ENCODE data around the gene CDC25B.
A peak's percentile ranks its signal among the peaks of the same experiment; 100 is the strongest.

Gene CDC25B

DNA sequence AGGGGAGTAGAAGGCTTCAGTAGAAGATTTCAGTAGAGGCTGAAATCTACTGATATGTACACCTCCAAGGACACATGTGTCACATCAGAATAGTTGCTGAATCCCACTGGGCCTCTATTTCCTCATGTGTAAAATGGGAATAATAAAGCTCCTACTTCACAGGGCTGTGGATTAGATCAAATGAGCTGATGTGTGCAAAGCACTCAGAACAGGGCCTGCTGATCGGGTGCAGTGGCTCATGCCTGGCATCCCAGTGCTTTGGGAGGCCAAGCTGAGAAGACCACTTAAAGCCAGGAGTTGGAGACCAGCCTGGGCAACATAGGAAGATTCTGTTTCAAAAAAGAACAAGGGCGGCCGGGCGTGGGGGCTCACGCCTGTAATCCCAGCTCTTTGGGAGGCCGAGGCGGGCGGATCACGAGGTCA, 16.2 kb downstream of the CDC25B start:
- no peak for TF ChIP-seq ZFX (IDR thresholded peaks at IDR 0.05)
- TF ChIP-seq, protein P1, sequence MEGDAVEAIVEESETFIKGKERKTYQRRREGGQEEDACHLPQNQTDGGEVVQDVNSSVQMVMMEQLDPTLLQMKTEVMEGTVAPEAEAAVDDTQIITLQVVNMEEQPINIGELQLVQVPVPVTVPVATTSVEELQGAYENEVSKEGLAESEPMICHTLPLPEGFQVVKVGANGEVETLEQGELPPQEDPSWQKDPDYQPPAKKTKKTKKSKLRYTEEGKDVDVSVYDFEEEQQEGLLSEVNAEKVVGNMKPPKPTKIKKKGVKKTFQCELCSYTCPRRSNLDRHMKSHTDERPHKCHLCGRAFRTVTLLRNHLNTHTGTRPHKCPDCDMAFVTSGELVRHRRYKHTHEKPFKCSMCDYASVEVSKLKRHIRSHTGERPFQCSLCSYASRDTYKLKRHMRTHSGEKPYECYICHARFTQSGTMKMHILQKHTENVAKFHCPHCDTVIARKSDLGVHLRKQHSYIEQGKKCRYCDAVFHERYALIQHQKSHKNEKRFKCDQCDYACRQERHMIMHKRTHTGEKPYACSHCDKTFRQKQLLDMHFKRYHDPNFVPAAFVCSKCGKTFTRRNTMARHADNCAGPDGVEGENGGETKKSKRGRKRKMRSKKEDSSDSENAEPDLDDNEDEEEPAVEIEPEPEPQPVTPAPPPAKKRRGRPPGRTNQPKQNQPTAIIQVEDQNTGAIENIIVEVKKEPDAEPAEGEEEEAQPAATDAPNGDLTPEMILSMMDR (conservative IDR thresholded peaks at IDR 0.05) = no peak
- peak overlapping the region; percentile 79 for H3K27ac ChIP-seq

DNA sequence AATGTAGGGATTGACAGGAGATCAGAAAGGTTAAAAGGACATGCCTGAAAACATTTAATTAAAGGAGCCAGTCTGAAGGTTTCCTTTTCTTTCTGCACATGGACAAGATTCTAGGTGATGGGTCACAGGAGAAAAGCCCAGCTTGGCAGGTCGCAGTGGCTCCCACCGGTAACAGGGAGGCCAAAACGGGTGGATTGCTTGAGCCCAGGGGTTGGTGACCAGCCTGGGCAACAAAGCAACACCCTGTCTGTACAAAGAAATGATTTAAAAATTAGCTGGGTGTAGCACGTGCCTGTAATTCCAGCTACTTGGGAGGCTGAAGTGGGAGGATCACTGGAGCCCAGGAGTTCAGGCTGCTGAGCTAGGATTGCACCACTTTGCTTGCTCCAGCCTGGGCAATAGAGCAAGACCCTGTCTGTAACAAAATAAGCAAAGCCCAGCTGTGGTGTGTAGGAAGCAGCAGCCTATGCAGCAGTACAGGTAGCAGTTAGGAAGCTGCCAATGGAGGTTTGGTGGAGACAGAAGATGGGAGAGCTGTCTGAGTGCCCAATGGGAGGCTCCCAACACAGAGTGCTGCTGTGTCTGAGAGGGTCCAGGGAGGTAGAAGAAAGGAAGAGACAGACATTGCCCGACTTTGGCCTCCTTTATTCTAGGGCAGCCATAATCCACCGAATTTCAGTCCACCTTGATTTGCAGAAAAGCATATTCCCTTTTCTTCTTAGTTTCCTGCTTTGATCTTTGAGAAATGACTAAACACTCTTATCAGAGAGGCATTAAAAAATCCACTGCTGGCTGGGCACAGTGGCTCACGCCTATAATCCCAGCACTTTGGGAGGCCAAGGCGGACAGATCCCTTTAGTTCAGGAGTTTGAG, 17.1 kb downstream of the CDC25B start:
- TF ChIP-seq, protein P1 (conservative IDR thresholded peaks at IDR 0.05) = no peak
- no peak for TF ChIP-seq ZFX (IDR thresholded peaks at IDR 0.05)
- H3K27ac ChIP-seq = peak overlapping the region; percentile 79

DNA sequence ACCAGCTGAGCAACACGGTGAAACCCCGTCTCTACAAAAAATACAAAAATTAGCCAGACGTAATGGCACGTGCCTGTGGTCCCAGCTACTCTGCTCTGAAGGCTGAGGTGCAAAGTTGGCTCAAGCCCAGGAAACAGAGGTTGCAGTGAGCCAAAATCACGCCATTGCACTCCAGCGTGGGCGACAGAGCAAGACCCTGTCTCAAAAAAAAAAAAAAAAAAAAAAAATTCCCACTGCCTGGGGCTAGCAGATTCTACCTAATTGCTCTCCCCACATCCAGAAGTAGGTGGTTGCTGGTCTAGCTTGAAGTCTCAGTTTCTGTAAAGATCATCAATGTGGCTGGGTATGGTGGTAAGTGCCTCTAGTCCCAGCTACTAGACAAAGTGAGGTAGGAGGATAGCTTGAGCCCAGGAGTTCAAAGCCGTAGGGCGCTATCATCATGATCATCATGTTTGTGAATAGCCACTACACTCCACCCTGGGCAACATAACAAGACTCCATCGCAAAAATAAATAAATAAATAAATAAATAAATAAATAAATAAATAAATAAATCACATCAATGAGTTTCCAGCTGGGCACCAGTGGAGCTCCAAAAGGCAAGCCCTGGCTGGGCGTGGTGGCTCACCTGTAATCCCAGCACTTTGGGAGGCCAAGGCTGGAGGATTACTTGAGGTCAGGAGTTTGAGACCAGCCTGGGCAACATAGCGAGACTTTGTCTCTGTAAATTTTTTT, 17.9 kb downstream of the CDC25B start:
- TF ChIP-seq ZFX (IDR thresholded peaks at IDR 0.05) = no peak
- TF ChIP-seq, protein P1 (conservative IDR thresholded peaks at IDR 0.05) = no peak
- H3K27ac ChIP-seq = peak overlapping the region; percentile 79; the same call in 1 of the 2 replicates

DNA sequence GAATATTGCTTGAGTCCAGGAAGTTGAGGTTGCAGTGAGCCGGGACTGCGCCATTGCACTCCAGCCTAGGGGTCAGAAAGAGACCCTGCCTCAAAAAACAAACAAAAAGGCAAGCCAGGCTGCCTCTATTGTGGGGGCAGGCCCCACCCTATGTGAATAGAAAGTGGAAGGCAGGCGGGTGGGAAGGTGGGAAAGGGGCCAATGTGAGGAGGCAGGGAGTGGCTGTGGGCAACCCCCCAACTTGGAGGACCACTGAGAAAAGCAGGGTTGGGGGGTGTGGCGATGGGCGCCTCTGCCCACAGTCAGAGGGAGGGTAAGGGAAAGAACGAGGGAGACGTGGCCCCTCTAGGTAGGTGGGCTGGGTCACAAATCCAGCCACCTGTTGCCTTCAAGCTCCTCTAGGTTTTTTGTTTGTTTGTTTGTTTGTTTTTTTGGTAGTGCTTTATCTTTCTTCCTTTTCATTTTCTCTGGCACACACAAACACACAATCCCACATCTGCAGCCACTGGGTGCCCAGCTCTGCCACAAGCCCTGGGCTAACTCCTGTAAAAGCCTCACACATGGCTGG, 18.9 kb downstream of the CDC25B start:
- TF ChIP-seq ZFX (IDR thresholded peaks at IDR 0.05) = no peak
- TF ChIP-seq, protein P1 (conservative IDR thresholded peaks at IDR 0.05) = no peak
- H3K27ac ChIP-seq = no peak overlapping the region

DNA sequence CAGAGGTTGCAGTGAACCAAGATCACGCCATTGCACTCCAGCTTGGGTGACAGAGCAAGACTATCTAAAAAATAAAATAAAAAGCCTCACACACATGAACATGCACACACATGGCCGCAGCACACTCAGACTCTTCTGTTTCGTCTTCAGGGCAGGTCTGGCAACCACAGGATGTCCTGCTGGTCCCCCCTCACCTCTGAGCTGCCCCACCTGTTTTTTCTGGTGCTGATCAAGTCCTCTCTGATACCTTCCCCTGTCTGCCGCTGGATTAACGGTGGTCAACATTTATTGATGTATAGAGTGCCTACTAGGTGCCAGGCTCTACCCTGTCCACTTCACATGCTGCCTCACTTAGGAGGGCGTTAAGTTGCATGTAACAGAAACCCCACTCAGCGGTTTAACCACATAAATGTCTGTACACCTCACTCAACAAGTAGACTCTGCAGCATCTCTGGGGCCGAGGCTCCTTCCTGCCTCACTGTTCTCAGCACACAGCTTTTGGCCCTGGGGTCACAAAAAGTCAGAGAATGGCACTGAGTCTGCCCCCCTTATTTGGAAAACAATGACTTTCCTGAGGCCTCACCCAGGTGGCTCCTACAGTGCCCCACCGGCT, 19.7 kb downstream of the CDC25B start:
- H3K27ac ChIP-seq = no peak overlapping the region
- TF ChIP-seq ZFX (IDR thresholded peaks at IDR 0.05) = no peak
- TF ChIP-seq, protein P1 (conservative IDR thresholded peaks at IDR 0.05) = no peak

DNA sequence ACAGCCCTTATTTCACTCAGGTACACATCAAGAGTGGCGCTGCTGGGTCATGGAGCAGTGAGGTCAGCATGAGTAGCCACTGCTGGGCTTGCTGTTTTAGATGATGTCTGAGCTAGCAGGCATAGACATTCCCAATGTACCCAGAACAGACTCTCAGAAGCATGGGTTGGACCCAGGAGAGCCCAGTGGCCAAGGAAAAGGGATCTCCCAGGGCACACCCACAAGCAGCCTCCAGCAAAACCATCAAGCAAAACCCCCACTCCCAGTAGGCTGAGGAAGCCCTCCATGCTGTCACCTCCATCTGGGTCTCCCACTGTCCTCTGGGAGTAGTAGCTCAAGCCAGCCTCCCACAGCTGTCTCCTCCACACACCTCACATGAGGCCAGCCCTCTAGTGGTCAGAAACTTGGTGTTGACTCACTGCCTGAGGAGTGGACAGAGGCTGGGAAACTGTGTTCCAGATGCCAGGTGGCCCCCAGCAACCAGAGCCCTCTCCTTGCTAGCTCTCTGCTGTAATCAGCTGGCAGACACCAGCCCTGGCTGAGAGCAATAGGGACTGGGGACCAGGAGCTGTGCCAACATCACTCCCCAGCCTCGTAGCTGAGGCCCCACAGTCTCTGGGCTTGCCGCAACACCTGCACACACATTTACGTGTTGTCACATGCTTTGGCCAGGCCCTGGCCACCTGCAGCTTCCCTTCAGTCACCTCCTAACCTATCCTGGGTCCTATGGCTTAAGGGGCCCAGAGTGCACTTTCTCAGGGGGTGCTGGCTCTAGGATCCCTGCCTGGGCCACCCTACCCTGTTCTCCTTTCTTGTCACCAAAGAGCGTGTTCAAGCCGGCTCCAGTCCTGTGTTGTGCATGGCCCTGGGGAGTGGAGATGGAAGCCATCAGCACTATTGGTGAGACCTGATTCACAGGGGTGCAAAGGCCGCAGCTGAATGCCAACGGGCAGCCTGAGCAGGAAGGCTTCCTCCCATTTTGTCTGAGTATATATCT, 22.3 kb downstream of the CDC25B start:
- TF ChIP-seq, protein P1 (conservative IDR thresholded peaks at IDR 0.05) = peak; percentile 70
- no peak for TF ChIP-seq ZFX (IDR thresholded peaks at IDR 0.05)
- H3K27ac ChIP-seq = no peak overlapping the region; the same call in 1 of the 2 replicates
